ENCODE results near the gene SPDYC. TPM values are rescaled to one million over a fixed set of nuclear protein-coding genes. Genes with fewer than 3 reads are reported as not detected.
"Not testable (repeated sequence)": the region's sequence is repeated elsewhere in the genome, so short reads cannot be mapped to it uniquely, and the experiment has no call there.

The SPDYC gene
- total and polyA plus RNA-seq, 4 donors: not detected

DNA sequence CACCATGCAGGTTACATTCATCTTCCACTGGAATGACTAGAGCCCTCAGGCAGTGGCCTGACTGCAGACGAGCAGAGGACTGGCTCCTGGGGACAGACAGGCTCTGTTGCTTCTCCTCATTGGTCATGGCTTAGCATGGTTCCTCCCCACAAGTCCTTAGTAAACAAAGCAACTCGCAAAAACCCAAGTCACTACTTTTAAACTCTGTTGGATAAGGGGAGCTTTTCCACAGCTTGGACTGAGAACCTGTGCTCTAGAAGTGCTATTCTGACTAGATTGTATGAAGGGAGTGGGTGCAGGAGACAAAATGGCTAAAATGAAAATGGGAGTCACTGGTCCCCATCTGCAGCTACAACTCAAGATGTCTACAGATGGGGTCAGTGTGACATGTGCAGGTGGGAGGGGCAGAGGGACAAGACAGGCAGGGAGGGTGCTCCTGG, 4.6 kb downstream of the SPDYC start:
- not testable (repeated sequence) for H3K27me3 ChIP-seq (ENCODE audit: control insufficient read depth in 1 of 2, insufficient read depth in 2 of 2, low read length in 1 of 2); H3K9me3 ChIP-seq (ENCODE audit: control insufficient read depth, low read length); H3K36me3 ChIP-seq (ENCODE audit: control insufficient read depth in 1 of 2, insufficient read depth in 2 of 2, low read length in 1 of 2); ATAC-seq (ENCODE audit: low FRiP score); H3K27ac ChIP-seq (ENCODE audit: low read depth in 1 of 2, low read length in 2 of 2); H3K4me1 ChIP-seq (ENCODE audit: control insufficient read depth in 1 of 2, insufficient read depth in 2 of 2, low read length in 2 of 2); H3K4me3 ChIP-seq (ENCODE audit: low read length in 2 of 2); DNase-seq
- 48 to 54% methylated on average over 2 of the region's 2 CpGs for WGBS, 2 donors
- intact Hi-C loops (cut with DNase I): loop anchor here in 1 of 2 donors (5.0 kb wide), 1 partner anchor 37 kb away; no protein-coding TSS in a partner anchor

DNA sequence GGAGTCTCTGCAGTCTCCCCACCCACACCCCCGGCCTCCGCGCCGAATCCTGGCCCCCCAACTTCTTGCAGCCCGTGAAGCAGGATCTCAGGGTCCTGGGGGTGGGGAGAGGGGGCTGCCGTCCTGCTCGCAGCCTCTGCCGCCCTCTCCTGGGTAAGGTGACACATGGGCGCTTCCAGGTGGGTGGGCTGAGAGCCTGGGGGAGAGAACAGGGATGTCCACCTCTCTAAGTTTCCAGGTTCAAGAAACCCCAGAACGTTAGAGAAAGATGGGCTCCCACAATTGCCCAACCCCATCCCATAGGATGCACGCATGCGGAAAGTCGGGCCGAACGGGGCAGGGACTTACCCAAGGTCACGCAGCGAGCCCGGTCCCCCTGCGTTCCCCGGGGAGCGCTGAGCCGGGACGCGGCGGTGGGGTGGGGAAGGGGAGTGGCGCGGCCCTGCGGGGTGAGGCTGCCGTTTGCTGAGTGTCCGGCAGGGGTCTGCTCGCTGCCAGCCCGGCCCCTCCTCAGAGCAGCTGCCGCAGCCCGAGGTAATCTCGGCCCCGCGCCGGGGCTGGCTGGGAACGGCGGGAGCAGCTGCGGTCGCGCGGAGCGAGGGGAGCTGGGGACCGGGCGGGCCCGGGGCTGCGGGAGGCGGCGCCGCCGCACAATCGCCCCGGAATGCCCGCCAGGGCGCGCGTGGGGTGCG, 11.0 kb downstream of the SPDYC start:
- Histone ChIP-seq H3K9me3 (ENCODE audit: control insufficient read depth, low read length) (no peaks in the 10 kb centered on the region), H3K36me3 (ENCODE audit: control insufficient read depth in 1 of 2, insufficient read depth in 2 of 2, low read length in 1 of 2) (no peaks in the 10 kb centered on the region), H3K27me3 (ENCODE audit: control insufficient read depth in 1 of 2, insufficient read depth in 2 of 2, low read length in 1 of 2) (no peaks in the 10 kb centered on the region), H3K4me1 (ENCODE audit: control insufficient read depth in 1 of 2, insufficient read depth in 2 of 2, low read length in 2 of 2) (no peaks in the 10 kb centered on the region), H3K27ac (ENCODE audit: low read depth in 1 of 2, low read length in 2 of 2) (no peak overlapping the region), H3K4me3 (ENCODE audit: low read length in 2 of 2) (peak overlapping the region; percentile 81 to 92)
- 1% methylated on average over 50 to 60 of the region's 60 CpGs for WGBS, 2 donors
- ATAC-seq (ENCODE audit: low FRiP score): peak; percentile 70
- DNase-seq: peak; percentile 70 to 88
- intact Hi-C loops (cut with DNase I): loop anchor here in 1 of 2 donors (2.0 kb wide), 1 partner anchor 64 kb away; the partner anchor contains the start of gene ZNHIT2

DNA sequence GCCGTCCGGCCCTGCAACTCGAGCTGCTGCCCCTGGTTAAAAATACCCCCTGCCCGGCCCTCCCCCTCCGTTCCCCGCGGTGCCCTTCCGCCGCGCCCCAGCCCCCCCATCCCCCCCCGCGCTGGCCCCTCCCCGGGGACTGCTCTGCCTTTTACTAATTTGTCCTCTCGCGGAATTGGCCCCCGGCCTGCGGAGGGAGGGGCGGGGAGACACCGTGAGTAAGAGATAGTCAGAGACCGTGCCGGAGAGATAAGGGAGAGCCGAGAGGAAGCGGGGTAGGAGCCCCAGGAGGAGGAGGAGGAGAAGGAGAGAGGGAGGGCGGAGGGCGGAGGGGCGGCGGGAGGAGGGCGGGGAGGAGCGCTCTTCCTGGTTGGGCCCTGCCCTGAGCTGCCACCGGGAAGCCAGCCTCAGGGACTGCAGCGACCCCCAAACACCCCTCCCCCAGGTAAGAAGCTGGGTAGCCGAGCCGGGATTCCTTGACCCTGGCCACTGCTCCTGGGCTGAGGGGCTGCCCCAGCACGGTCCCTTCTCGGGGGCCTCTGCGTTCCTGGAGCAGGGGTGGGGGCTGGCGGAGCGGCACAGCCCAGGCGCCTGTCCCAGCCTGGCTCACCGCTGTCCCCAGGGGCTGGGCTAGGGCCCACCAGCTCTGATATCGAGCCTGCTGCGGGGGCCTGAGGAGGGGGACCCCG, 11.7 kb downstream of the SPDYC start, which contains the start of gene CAPN1:
TSS of gene CAPN1 (plus strand) at position 360 of the 689 bp plus-strand sequence. CDS start 774 bp downstream, outside the sequence.
- no peaks in the 10 kb centered on the region for H3K27me3 ChIP-seq (ENCODE audit: control insufficient read depth in 1 of 2, insufficient read depth in 2 of 2, low read length in 1 of 2)
- intact Hi-C loops (cut with DNase I): loop anchor here in 1 of 2 donors (2.0 kb wide), 1 partner anchor 65 kb away; the partner anchor contains the start of gene ZNHIT2
- 0 to 1% methylated on average over 24 to 43 of the region's 43 CpGs for WGBS, 2 donors
- peak within 1 kb of the TSS; percentile 81 to 92 for H3K4me3 ChIP-seq (ENCODE audit: low read length in 2 of 2)
- H3K27ac ChIP-seq (ENCODE audit: low read depth in 1 of 2, low read length in 2 of 2): peak within 1 kb of the TSS in 1 of 2 donors; percentile 73
- H3K9me3 ChIP-seq (ENCODE audit: control insufficient read depth, low read length): no peaks in the 10 kb centered on the region
- DNase-seq (peak; percentile 89 to 94), ATAC-seq (ENCODE audit: low FRiP score) (peak; percentile 73)
- no peaks in the 10 kb centered on the region for H3K4me1 ChIP-seq (ENCODE audit: control insufficient read depth in 1 of 2, insufficient read depth in 2 of 2, low read length in 2 of 2)
- no peaks in the 10 kb centered on the region for H3K36me3 ChIP-seq (ENCODE audit: control insufficient read depth in 1 of 2, insufficient read depth in 2 of 2, low read length in 1 of 2)

DNA sequence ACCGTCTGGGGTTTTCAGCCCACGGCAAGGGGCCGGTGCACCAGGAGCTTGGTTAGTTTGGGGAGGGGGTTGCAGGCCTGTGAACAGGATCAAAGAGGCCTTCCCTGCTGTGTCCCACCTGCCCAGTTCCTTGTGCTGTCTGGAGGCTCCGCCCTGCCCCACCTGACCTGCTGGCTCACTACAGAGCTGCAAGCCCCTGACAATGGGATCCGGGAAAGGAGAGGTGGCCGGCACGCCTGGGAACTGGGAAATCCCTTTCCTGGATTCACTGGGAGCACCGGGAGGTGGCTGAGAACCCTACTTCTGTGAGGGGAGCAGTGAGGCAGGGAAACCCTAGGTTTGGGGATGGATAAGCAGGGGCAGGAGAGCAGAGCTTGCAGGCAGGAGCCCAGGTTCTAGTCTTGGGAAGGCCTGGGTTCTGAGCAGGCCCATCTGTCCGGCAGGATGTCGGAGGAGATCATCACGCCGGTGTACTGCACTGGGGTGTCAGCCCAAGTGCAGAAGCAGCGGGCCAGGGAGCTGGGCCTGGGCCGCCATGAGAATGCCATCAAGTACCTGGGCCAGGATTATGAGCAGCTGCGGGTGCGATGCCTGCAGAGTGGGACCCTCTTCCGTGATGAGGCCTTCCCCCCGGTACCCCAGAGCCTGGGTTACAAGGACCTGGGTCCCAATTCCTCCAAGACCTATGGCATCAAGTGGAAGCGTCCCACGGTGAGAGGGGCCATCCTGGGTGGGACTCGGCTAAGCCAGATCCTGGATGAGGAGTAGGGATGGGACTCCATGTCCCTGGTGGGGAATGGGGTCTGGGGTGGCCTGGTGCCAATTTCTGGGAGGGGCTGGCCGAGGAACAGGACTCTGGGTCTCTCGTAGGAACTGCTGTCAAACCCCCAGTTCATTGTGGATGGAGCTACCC, 12.5 kb downstream of the SPDYC start:
- DNase-seq: peak in 1 of 2 donors; percentile 56
- Histone ChIP-seq H3K27me3 (ENCODE audit: control insufficient read depth in 1 of 2, insufficient read depth in 2 of 2, low read length in 1 of 2) (no peaks in the 10 kb centered on the region), H3K4me3 (ENCODE audit: low read length in 2 of 2) (peak overlapping the region; percentile 81 to 92), H3K36me3 (ENCODE audit: control insufficient read depth in 1 of 2, insufficient read depth in 2 of 2, low read length in 1 of 2) (no peaks in the 10 kb centered on the region), H3K4me1 (ENCODE audit: control insufficient read depth in 1 of 2, insufficient read depth in 2 of 2, low read length in 2 of 2) (no peaks in the 10 kb centered on the region), H3K9me3 (ENCODE audit: control insufficient read depth, low read length) (no peaks in the 10 kb centered on the region), H3K27ac (ENCODE audit: low read depth in 1 of 2, low read length in 2 of 2) (peak overlapping the region in 1 of 2 donors; percentile 73)
- intact Hi-C loops (cut with DNase I): no loop called here
- WGBS, 2 donors: 32 to 39% methylated on average over 21 to 23 of the region's 23 CpGs
- ATAC-seq (ENCODE audit: low FRiP score): peak; percentile 22

DNA sequence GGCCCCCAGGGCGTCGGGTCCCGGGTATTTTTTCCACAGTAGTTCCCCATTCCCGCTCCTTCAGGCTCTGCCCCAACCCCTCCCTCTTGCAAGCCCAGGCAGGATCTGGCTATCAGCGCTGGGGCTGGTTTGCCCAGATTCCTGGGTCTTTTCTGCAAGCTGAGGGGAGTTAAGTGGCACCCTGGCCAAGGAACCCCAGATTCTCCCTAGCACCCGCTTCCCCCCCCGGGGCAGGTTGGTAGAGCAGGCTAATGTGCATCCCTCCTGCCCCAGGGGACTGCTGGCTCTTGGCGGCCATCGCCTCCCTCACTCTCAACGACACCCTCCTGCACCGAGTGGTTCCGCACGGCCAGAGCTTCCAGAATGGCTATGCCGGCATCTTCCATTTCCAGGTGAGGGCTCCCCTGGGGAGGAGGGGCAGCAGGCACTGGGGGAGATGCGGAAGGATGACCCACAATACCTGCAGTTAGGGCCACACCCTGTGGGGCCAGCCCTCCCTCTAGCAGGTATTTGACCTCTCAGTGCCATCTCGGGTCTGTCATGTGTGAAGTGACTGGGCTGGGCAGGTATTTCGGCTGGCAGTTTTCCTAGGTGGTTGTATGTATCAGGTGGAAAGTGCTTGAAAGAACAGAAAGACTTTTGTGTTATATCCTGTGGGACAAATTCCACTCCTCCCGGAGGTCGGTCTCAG, 13.3 kb downstream of the SPDYC start:
- Histone ChIP-seq H3K9me3 (ENCODE audit: control insufficient read depth, low read length) (no peaks in the 10 kb centered on the region), H3K27me3 (ENCODE audit: control insufficient read depth in 1 of 2, insufficient read depth in 2 of 2, low read length in 1 of 2) (no peaks in the 10 kb centered on the region), H3K27ac (ENCODE audit: low read depth in 1 of 2, low read length in 2 of 2) (no peak overlapping the region), H3K36me3 (ENCODE audit: control insufficient read depth in 1 of 2, insufficient read depth in 2 of 2, low read length in 1 of 2) (no peaks in the 10 kb centered on the region), H3K4me3 (ENCODE audit: low read length in 2 of 2) (no peak overlapping the region), H3K4me1 (ENCODE audit: control insufficient read depth in 1 of 2, insufficient read depth in 2 of 2, low read length in 2 of 2) (no peaks in the 10 kb centered on the region)
- intact Hi-C loops (cut with DNase I): no loop called here
- WGBS, 2 donors: 64 to 74% methylated on average over 19 of the region's 19 CpGs
- ATAC-seq (ENCODE audit: low FRiP score) (no peak), DNase-seq (peak in 1 of 2 donors; percentile 47)

DNA sequence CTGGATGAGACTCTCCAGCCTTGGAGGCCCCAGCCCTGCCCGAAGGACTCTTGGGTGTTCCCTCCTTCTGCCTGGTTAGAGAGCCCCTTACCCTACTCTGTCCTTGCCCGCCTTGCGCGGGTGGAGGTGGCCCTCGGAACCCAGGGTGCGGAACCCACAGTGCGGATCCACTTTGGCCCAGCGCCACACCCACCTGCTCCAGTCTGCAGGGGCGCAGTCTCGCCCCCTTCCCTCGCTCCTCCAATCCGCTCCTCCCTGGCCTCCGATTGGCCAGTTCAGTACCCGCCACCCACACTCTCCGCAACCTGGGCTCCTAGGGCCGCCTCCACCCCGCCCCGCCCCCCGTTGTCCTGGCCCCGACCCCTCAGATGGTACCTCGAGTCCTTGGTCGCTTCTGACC, 14.1 kb downstream of the SPDYC start:
- ATAC-seq (ENCODE audit: low FRiP score) (no peak), DNase-seq (no peak)
- H3K27ac ChIP-seq (ENCODE audit: low read depth in 1 of 2, low read length in 2 of 2): no peak overlapping the region
- 77 to 78% methylated on average over 22 of the region's 22 CpGs for WGBS, 2 donors
- no peaks in the 10 kb centered on the region for H3K9me3 ChIP-seq (ENCODE audit: control insufficient read depth, low read length)
- peaks cover 0 to 2% of the 10 kb centered on the region in 2 donors for H3K36me3 ChIP-seq (ENCODE audit: control insufficient read depth in 1 of 2, insufficient read depth in 2 of 2, low read length in 1 of 2)
- H3K27me3 ChIP-seq (ENCODE audit: control insufficient read depth in 1 of 2, insufficient read depth in 2 of 2, low read length in 1 of 2): no peaks in the 10 kb centered on the region
- H3K4me1 ChIP-seq (ENCODE audit: control insufficient read depth in 1 of 2, insufficient read depth in 2 of 2, low read length in 2 of 2): no peaks in the 10 kb centered on the region
- no peak overlapping the region for H3K4me3 ChIP-seq (ENCODE audit: low read length in 2 of 2)
- intact Hi-C loops (cut with DNase I): no loop called here

DNA sequence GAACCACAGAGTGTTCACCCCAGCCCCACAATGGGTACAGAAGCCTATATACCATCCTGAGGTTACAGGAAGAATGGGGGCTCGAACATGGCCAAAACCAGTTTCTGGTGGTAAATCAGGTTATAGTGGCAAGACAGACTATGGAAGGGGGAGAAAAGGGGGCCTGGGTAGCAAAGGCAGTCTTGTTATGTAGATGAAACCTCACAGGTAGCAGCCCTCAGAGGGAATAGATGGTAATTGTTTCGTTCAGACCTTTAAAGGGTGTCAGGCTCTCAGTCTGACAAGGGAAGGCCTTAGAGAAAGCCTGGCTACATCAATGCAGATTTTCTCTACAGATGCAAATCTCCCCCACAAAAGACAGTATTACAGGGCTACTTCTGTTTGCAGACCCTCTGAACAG, 15.1 kb downstream of the SPDYC start:
- Histone ChIP-seq H3K36me3 (ENCODE audit: control insufficient read depth in 1 of 2, insufficient read depth in 2 of 2, low read length in 1 of 2) (peaks cover 2 to 3% of the 10 kb centered on the region in 2 donors), H3K9me3 (ENCODE audit: control insufficient read depth, low read length) (no peaks in the 10 kb centered on the region), H3K4me1 (ENCODE audit: control insufficient read depth in 1 of 2, insufficient read depth in 2 of 2, low read length in 2 of 2) (no peaks in the 10 kb centered on the region), H3K4me3 (ENCODE audit: low read length in 2 of 2) (no peak overlapping the region), H3K27ac (ENCODE audit: low read depth in 1 of 2, low read length in 2 of 2) (no peak overlapping the region), H3K27me3 (ENCODE audit: control insufficient read depth in 1 of 2, insufficient read depth in 2 of 2, low read length in 1 of 2) (no peaks in the 10 kb centered on the region)
- ATAC-seq (ENCODE audit: low FRiP score) (no peak), DNase-seq (no peak)
- 77 to 84% methylated on average over 2 of the region's 2 CpGs for WGBS, 2 donors
- intact Hi-C loops (cut with DNase I): no loop called here

DNA sequence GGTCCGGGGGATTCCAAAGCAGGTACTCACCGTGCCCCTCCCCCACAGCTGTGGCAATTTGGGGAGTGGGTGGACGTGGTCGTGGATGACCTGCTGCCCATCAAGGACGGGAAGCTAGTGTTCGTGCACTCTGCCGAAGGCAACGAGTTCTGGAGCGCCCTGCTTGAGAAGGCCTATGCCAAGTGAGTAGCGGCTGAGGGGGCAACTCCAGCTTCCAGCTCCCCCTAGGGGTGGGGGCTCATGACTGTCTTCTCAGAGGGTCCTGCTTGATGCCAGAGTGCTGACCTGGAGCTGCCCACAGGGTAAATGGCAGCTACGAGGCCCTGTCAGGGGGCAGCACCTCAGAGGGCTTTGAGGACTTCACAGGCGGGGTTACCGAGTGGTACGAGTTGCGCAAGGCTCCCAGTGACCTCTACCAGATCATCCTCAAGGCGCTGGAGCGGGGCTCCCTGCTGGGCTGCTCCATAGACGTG, 15.9 kb downstream of the SPDYC start:
- H3K27me3 ChIP-seq (ENCODE audit: control insufficient read depth in 1 of 2, insufficient read depth in 2 of 2, low read length in 1 of 2): no peaks in the 10 kb centered on the region
- no peak overlapping the region for H3K4me3 ChIP-seq (ENCODE audit: low read length in 2 of 2)
- WGBS, 2 donors: 86 to 87% methylated on average over 18 of the region's 18 CpGs
- no peaks in the 10 kb centered on the region for H3K4me1 ChIP-seq (ENCODE audit: control insufficient read depth in 1 of 2, insufficient read depth in 2 of 2, low read length in 2 of 2)
- intact Hi-C loops (cut with DNase I): no loop called here
- ATAC-seq (ENCODE audit: low FRiP score) (no peak), DNase-seq (peak in 1 of 2 donors; percentile 71)
- H3K36me3 ChIP-seq (ENCODE audit: control insufficient read depth in 1 of 2, insufficient read depth in 2 of 2, low read length in 1 of 2): peaks cover 2 to 3% of the 10 kb centered on the region in 2 donors
- no peak overlapping the region for H3K27ac ChIP-seq (ENCODE audit: low read depth in 1 of 2, low read length in 2 of 2)
- H3K9me3 ChIP-seq (ENCODE audit: control insufficient read depth, low read length): no peaks in the 10 kb centered on the region
